HCT116 (cell line): ENCODE data around the gene PEAK3. TPM values are rescaled to one million over a fixed set of nuclear protein-coding genes. Genes with fewer than 3 reads are reported as not detected.

Source experiments
- ATAC-seq: fragments of 200-7000 bp; cut with Tn5 transposase; 2 replicates; pipeline ENCODE4 v1.9.1; 2020; ENCODE audit warnings: mild to moderate bottlenecking, moderate library complexity
- BruUV-seq: library from RNA; stranded (reverse); fragments of 400-500 nt; replicated peaks from 2 replicates; lab custom pipeline; 2021; lab: Mats Ljungman, UMichigan
- CTCF ChIA-PET: fragments of 300-600 bp; sonication (Branson Sonifier 250); formaldehyde crosslinking; loops from one replicate; lab custom pipeline; 2021; ENCODE audit warnings: antibody characterized with exemption; lab: Charles Lee
- POLR2A ChIA-PET: fragments of 300-600, 350-600 bp; sonication (Branson Sonifier 250); formaldehyde crosslinking; loops from one replicate; lab custom pipeline; 2021; ENCODE audit warnings: antibody characterized with exemption; lab: Charles Lee
- RAD21 ChIA-PET, 2 experiments: fragments of 300-600 bp; sonication (Branson Sonifier 250); formaldehyde crosslinking; loops; one replicate each; lab custom pipeline; 2023; ENCODE audit warnings: low total read pairs in 2 of 2; ENCODE audit not compliant: uncharacterized antibody in 2 of 2, unreplicated experiment in 2 of 2, low non-redundant PET in 1 of 2; lab: Charles Lee
- DNase-seq: peaks from one replicate; pipeline ENCODE4 v3.0.0-alpha.2; 2010; ENCODE audit warnings: low read depth, low spot score
- H2AFZ ChIP-seq: fragments of 200-600 bp; shearing (Covaris generic), sonication (generic); 2 replicates; pipeline ENCODE4 v1.6.1; 2017; ENCODE audit warnings: low read depth, mixed run types, mixed read lengths, antibody characterized with exemption, low read length; ENCODE audit not compliant: poor library complexity, severe bottlenecking
- H3K27ac ChIP-seq: 2 replicates; pipeline ENCODE4 v1.5.1; 2012; ENCODE audit warnings: low read depth, low read length
- H3K27me3 ChIP-seq: fragments of 200-600 bp; sonication (generic); 2 replicates; pipeline ENCODE4 v1.6.1; 2016; ENCODE audit warnings: mixed run types, low read length, mixed read lengths; ENCODE audit not compliant: insufficient read depth
- H3K36me3 ChIP-seq, 2 experiments: fragments of 200-500 bp in 1 of 2; fragments of 200-600 bp in 1 of 2; sonication (Bioruptor generic) in 1 of 2; sonication (generic) in 1 of 2; 2 replicates each; pipeline versions ENCODE4 v1.5.1 to v1.6.1; 2014 to 2016; ENCODE audit warnings: low read length in 2 of 2, inconsistent platforms in 1 of 2, mixed read lengths in 1 of 2, mixed run types in 1 of 2; ENCODE audit not compliant: insufficient read depth in 2 of 2, control insufficient read depth in 1 of 2
- H3K4me1 ChIP-seq, 2 experiments: fragments of 200-600 bp in 1 of 2; sonication (generic) in 1 of 2; 2 replicates each; pipeline versions ENCODE4 v1.5.1 to v1.6.1; 2012 to 2017; ENCODE audit warnings: low read length in 2 of 2, inconsistent platforms in 1 of 2, mild to moderate bottlenecking in 1 of 2, mixed read lengths in 1 of 2, mixed run types in 1 of 2, moderate library complexity in 1 of 2; ENCODE audit not compliant: insufficient read depth in 2 of 2, control insufficient read depth in 1 of 2
- H3K4me2 ChIP-seq: fragments of 200-600 bp; sonication (generic); 2 replicates; pipeline ENCODE4 v1.6.1; 2017; ENCODE audit warnings: mixed run types, low read length, mixed read lengths
- H3K4me3 ChIP-seq, 2 experiments: fragments of 200-600 bp in 1 of 2; sonication (generic) in 1 of 2; replicated peaks in 1 of 2; 2 replicates each; pipeline ENCODE4 v1.5.1; 2011 to 2016; ENCODE audit warnings: low read length in 2 of 2, control low read depth in 1 of 2, low read depth in 1 of 2, mild to moderate bottlenecking in 1 of 2, mixed read lengths in 1 of 2, mixed run types in 1 of 2
- H3K79me2 ChIP-seq: fragments of 200-600 bp; sonication (generic); 2 replicates; pipeline ENCODE4 v1.6.1; 2017; ENCODE audit warnings: mild to moderate bottlenecking, mixed run types, low read length, moderate library complexity, mixed read lengths; ENCODE audit not compliant: insufficient read depth
- H3K9ac ChIP-seq: fragments of 200-600 bp; sonication (generic); 2 replicates; pipeline ENCODE4 v1.6.1; 2016; ENCODE audit warnings: low read length, mixed read lengths
- H3K9me2 ChIP-seq: fragments of 200-600 bp; sonication (generic), shearing (Covaris generic); 2 replicates; pipeline ENCODE4 v1.6.1; 2017; ENCODE audit warnings: mixed run types, mild to moderate bottlenecking, moderate library complexity; ENCODE audit not compliant: insufficient read depth
- H3K9me3 ChIP-seq, 2 experiments: fragments of 200-500 bp in 1 of 2; fragments of 200-600 bp in 1 of 2; sonication (Bioruptor generic) in 1 of 2; sonication (generic) in 1 of 2; 2 replicates each; pipeline ENCODE4 v1.6.1; 2014 to 2017; ENCODE audit warnings: low read length in 2 of 2, mixed read lengths in 2 of 2, inconsistent platforms in 1 of 2, low read depth in 1 of 2, mild to moderate bottlenecking in 1 of 2, mixed run types in 1 of 2, moderate library complexity in 1 of 2; ENCODE audit not compliant: control insufficient read depth in 1 of 2, insufficient read depth in 1 of 2
- H4K20me1 ChIP-seq: fragments of 200-600 bp; sonication (generic), shearing (Covaris generic); 2 replicates; pipeline ENCODE4 v1.6.1; 2017; ENCODE audit warnings: mixed run types, mild to moderate bottlenecking, moderate library complexity; ENCODE audit not compliant: insufficient read depth
- CBX3 ChIP-seq: IDR thresholded peaks from 2 replicates; pipeline ENCODE4 v1.6.1; 2012; ENCODE audit warnings: low read depth
- EGR1 ChIP-seq: IDR thresholded peaks from 2 replicates; pipeline ENCODE4 v1.6.1; 2012; ENCODE audit warnings: low read depth
- ELF1 ChIP-seq: IDR thresholded peaks from 2 replicates; pipeline ENCODE4 v1.6.1; 2012; ENCODE audit warnings: low read depth, borderline replicate concordance
- EZH2 ChIP-seq: fragments of 200-600 bp; sonication (generic); IDR thresholded peaks from 2 replicates; pipeline ENCODE4 v1.6.1; 2017; ENCODE audit warnings: antibody characterized with exemption, mixed run types
- EZH2phosphoT487 ChIP-seq: fragments of 200-600 bp; IDR thresholded peaks from 2 replicates; pipeline ENCODE4 v1.6.1; 2018; ENCODE audit warnings: antibody characterized with exemption, borderline replicate concordance
- FOSL1 ChIP-seq: IDR thresholded peaks from 2 replicates; pipeline ENCODE4 v1.6.1; 2012; ENCODE audit warnings: low read depth
- JUND ChIP-seq: IDR thresholded peaks from 2 replicates; pipeline ENCODE4 v1.6.1; 2012
- POLR2AphosphoS5 ChIP-seq: IDR thresholded peaks from 2 replicates; pipeline ENCODE4 v1.6.1; 2011; ENCODE audit warnings: mild to moderate bottlenecking, low read depth, low read length, moderate library complexity
- SIN3A ChIP-seq: IDR thresholded peaks from 2 replicates; pipeline ENCODE4 v1.6.1; 2012; ENCODE audit warnings: low read depth
- SP1 ChIP-seq: IDR thresholded peaks from 2 replicates; pipeline ENCODE4 v1.6.1; 2012; ENCODE audit warnings: low read depth
- SRF ChIP-seq: IDR thresholded peaks from 2 replicates; pipeline ENCODE4 v1.6.1; 2012; ENCODE audit warnings: low read depth
- TCF7L2 ChIP-seq: IDR thresholded peaks from 2 replicates; pipeline ENCODE4 v1.7.0; 2011; ENCODE audit warnings: borderline replicate concordance, inconsistent platforms; ENCODE audit not compliant: insufficient read depth, insufficient read length; ENCODE audit errors: extremely low read depth
- ZFX ChIP-seq: fragments of 450-650 bp; IDR thresholded peaks from 2 replicates; pipeline ENCODE4 v1.6.1; 2017
- ZNF274 ChIP-seq: fragments of 200-500 bp; sonication (Bioruptor generic); IDR thresholded peaks from 2 replicates; pipeline ENCODE4 v1.6.1; 2014; ENCODE audit warnings: mild to moderate bottlenecking, low read depth, low read length, inconsistent platforms
- intact Hi-C: fragments of 100-400 bp; cut with micrococcal nuclease; formaldehyde crosslinking; loops from 2 replicates; pipeline ENCODE4 v1.10.0; 2022
- total RNA-seq: library from RNA; stranded (reverse); gene quantifications from one replicate; pipeline ENCODE4 v1.2.1, GENCODE V29; 2021; ENCODE audit not compliant: unreplicated experiment
- TF ChIP-seq, protein P1 (sequence below): IDR thresholded peaks from 2 replicates; pipeline ENCODE4 v1.6.1; 2011; ENCODE audit warnings: mild to moderate bottlenecking, low read length, moderate library complexity; ENCODE audit not compliant: insufficient replicate concordance; ENCODE audit errors: extremely low read depth
- TF ChIP-seq, protein P2 (sequence below): IDR thresholded peaks from 2 replicates; pipeline ENCODE4 v1.6.1; 2012
- TF ChIP-seq, protein P3 (sequence below): IDR thresholded peaks from 2 replicates; pipeline ENCODE4 v1.6.1; 2012; ENCODE audit warnings: low read depth

The PEAK3 gene
- total RNA-seq, 1 experiment from 2014 or later = not detected

DNA sequence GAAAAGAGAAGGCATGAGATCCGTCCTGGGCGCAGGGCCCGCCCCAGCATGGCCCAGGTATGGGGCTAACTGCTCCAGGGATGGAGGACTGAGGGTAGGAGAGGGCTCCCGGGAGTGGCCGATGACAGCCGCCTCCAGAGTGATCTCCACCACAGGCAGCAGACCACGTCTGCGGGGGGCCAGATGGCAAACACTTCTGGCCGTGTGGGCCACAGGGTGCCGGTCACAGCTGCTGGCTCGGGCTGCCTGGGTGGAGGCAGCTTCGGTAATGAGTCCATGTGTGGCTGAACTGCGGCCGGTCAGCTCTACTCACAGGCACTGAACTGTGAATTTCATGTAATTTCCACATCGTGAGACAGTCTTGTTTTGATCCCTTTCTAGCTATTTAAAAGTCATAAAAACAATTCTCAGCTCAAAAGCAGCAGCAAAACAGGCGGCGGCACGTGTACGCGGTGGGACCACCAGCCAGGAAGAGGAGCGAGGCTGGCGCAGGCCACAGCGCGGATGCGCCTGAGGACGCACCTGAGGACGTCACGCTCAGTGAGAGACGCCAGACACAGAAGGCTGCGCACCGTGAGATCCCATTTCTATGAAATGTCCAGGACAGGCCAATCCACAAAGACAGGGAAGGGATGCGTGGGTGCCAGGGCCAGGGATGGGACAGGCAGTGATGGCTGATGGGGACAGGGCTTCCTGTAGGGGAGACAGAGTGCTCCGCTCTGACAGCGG is 42.4 kb upstream of the PEAK3 start (continued):
- TF ChIP-seq, protein P1, sequence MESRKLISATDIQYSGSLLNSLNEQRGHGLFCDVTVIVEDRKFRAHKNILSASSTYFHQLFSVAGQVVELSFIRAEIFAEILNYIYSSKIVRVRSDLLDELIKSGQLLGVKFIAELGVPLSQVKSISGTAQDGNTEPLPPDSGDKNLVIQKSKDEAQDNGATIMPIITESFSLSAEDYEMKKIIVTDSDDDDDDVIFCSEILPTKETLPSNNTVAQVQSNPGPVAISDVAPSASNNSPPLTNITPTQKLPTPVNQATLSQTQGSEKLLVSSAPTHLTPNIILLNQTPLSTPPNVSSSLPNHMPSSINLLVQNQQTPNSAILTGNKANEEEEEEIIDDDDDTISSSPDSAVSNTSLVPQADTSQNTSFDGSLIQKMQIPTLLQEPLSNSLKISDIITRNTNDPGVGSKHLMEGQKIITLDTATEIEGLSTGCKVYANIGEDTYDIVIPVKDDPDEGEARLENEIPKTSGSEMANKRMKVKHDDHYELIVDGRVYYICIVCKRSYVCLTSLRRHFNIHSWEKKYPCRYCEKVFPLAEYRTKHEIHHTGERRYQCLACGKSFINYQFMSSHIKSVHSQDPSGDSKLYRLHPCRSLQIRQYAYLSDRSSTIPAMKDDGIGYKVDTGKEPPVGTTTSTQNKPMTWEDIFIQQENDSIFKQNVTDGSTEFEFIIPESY = no peak
- TF ChIP-seq ZFX (no peak), EZH2 (no peak), EZH2phosphoT487 (no peak), SRF (no peak), FOSL1 (no peak), SP1 (no peak), CBX3 (no peak)
- TF ChIP-seq, protein P2, sequence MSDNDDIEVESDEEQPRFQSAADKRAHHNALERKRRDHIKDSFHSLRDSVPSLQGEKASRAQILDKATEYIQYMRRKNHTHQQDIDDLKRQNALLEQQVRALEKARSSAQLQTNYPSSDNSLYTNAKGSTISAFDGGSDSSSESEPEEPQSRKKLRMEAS = no peak

DNA sequence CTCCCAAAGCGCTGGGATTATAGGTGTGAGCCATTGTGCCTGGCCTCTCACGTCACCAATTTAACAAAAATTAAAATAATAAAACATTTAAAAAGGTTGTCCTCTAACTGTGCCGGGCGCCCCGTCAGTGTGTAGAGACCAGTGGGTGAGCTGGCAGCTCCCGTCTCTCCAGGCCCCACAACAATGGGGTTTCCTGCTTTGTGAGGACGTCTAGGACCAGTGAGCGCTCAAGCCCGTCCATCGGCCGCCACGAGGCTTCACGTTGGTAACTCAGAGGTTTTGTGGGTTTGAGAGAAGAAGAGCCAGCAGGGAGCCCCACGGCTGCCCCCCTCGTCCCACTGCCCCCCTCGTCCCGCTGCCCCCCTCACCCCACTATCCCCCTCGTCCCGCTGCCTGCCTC is 41.7 kb upstream of the PEAK3 start:
- Histone ChIP-seq H2AFZ (no peak overlapping the region), H3K27me3 (no peaks in the 10 kb centered on the region), H3K9ac (no peak overlapping the region), H3K79me2 (peaks cover 36% of the 10 kb centered on the region), H3K4me2 (no peak overlapping the region), H3K9me2 (no peaks in the 10 kb centered on the region), H3K27ac (no peak overlapping the region), H4K20me1 (no peaks in the 10 kb centered on the region), H3K9me3 (no peaks in the 10 kb centered on the region), H3K36me3 (peaks cover 5 to 6% of the 10 kb centered on the region in 2 experiments; a peak in 2 of 4 replicates), H3K4me1 (peaks cover 9% of the 10 kb centered on the region in 2 experiments; a peak in 3 of 4 replicates), H3K4me3 (no peak overlapping the region)
- ChIA-PET RAD21 (no interaction called here), POLR2A (no interaction called here), CTCF (no interaction called here)
- BruUV-seq = no TSS peak
- no peak for TF ChIP-seq EGR1
- TF ChIP-seq EZH2phosphoT487 = no peak
- TF ChIP-seq, protein P3, sequence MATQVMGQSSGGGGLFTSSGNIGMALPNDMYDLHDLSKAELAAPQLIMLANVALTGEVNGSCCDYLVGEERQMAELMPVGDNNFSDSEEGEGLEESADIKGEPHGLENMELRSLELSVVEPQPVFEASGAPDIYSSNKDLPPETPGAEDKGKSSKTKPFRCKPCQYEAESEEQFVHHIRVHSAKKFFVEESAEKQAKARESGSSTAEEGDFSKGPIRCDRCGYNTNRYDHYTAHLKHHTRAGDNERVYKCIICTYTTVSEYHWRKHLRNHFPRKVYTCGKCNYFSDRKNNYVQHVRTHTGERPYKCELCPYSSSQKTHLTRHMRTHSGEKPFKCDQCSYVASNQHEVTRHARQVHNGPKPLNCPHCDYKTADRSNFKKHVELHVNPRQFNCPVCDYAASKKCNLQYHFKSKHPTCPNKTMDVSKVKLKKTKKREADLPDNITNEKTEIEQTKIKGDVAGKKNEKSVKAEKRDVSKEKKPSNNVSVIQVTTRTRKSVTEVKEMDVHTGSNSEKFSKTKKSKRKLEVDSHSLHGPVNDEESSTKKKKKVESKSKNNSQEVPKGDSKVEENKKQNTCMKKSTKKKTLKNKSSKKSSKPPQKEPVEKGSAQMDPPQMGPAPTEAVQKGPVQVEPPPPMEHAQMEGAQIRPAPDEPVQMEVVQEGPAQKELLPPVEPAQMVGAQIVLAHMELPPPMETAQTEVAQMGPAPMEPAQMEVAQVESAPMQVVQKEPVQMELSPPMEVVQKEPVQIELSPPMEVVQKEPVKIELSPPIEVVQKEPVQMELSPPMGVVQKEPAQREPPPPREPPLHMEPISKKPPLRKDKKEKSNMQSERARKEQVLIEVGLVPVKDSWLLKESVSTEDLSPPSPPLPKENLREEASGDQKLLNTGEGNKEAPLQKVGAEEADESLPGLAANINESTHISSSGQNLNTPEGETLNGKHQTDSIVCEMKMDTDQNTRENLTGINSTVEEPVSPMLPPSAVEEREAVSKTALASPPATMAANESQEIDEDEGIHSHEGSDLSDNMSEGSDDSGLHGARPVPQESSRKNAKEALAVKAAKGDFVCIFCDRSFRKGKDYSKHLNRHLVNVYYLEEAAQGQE = no peak
- TF ChIP-seq, protein P2 = no peak
- no peak for TF ChIP-seq SIN3A
- TF ChIP-seq ELF1 = no peak
- TF ChIP-seq ZNF274 = no peak
- TF ChIP-seq POLR2AphosphoS5 = no peak
- TF ChIP-seq EZH2 = no peak
- TF ChIP-seq CBX3 = no peak
- no peak for TF ChIP-seq TCF7L2
- no peak for TF ChIP-seq JUND
- no peak for DNase-seq
- no peak for ATAC-seq
- intact Hi-C loops = no loop called here
